OCI-LY1 (cell line): ENCODE measurements around the gene ASAP3.

Source experiments
- EZH2 ChIP-seq: fragments of 200-600 bp; sonication (generic), shearing (Covaris generic); IDR thresholded peaks from 2 replicates; pipeline ENCODE4 v1.8.0; 2017; ENCODE audit warnings: borderline replicate concordance, mixed run types, mild to moderate bottlenecking, antibody characterized with exemption, low read length, moderate library complexity, mixed read lengths
- TF ChIP-seq, protein P1 (sequence below): fragments of 200-600 bp; sonication (generic), shearing (Covaris generic); IDR thresholded peaks from 2 replicates; pipeline ENCODE4 v1.5.1; 2017; ENCODE audit warnings: mild to moderate bottlenecking, antibody characterized with exemption, low read length, moderate library complexity, mixed read lengths

DNA sequence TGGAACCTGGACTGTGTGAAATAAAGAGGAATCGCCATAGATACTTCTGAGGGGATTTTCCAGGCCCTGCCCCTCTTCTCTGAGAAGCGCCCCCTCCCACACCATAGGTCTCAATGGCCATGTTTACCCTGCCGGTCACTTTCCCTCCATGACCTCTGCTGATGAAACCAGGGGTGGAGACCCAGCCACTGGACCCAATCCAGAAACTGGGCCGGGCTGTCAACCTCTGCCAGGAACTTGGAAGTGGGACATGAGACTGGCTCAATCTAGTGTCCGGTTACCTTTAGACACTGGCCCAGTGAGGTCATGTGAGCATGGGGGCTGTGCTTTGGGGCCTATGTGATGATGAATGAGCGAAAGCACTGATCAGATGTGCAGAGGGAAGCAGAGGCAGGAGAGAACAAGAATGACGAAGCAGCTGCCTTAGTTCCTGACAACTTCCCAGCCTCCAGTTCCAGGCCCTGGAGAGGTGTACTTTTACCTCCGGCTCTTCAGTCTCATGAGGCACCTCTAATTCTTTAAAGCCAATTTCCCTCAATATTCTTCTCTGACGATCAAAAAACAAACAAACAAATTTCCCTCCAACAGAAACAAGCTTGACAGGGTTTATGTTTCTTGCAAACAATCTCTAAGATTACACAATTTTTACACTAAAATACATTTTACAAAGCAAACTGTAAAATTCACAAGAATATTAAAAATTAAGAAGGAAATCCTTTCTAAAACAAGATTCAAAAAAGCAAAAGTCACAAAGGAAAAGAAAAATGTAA is 4.9 kb downstream of the ASAP3 start:
- TF ChIP-seq, protein P1, sequence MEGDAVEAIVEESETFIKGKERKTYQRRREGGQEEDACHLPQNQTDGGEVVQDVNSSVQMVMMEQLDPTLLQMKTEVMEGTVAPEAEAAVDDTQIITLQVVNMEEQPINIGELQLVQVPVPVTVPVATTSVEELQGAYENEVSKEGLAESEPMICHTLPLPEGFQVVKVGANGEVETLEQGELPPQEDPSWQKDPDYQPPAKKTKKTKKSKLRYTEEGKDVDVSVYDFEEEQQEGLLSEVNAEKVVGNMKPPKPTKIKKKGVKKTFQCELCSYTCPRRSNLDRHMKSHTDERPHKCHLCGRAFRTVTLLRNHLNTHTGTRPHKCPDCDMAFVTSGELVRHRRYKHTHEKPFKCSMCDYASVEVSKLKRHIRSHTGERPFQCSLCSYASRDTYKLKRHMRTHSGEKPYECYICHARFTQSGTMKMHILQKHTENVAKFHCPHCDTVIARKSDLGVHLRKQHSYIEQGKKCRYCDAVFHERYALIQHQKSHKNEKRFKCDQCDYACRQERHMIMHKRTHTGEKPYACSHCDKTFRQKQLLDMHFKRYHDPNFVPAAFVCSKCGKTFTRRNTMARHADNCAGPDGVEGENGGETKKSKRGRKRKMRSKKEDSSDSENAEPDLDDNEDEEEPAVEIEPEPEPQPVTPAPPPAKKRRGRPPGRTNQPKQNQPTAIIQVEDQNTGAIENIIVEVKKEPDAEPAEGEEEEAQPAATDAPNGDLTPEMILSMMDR: no peak
- no peak for TF ChIP-seq EZH2
